Vagina (tissue), 2 donors: ENCODE results near the gene SSNA1. TPM values are rescaled to one million over a fixed set of nuclear protein-coding genes. Genes with fewer than 3 reads are reported as not detected.

Source experiments
- DNase-seq, 2 donors: peaks; one replicate each; pipeline ENCODE4 v3.0.0-alpha.2; 2017; ENCODE audit errors: extremely low spot score in 2 of 2
- H3K27ac ChIP-seq: fragments of 200-600 bp; sonication (generic); one replicate; pipeline ENCODE4 v1.5.1; 2019
- H3K27me3 ChIP-seq: fragments of 200-600 bp; sonication (generic); one replicate; pipeline ENCODE4 v1.5.1; 2019
- H3K36me3 ChIP-seq, 2 donors: fragments of 200-600 bp; sonication (generic); one replicate each; pipeline ENCODE4 v1.5.1; 2017 to 2019
- H3K4me1 ChIP-seq: fragments of 200-600 bp; sonication (generic); one replicate; pipeline ENCODE4 v1.5.1; 2019
- H3K4me3 ChIP-seq, 2 donors: fragments of 200-600 bp; sonication (generic); 1 replicate in 1 of 2; 2 replicates in 1 of 2; pipeline ENCODE4 v1.5.1; 2016 to 2019
- H3K9me3 ChIP-seq: fragments of 200-600 bp; sonication (generic); one replicate; pipeline ENCODE4 v1.5.1; 2019
- CTCF ChIP-seq, 3 experiments: fragments of 450-650 bp in 2 of 3; fragments of 200-600 bp in 1 of 3; sonication (generic) in 1 of 3; IDR thresholded peaks; one replicate each; pipeline ENCODE4 v1.5.1; 2017 to 2019; ENCODE audit warnings: antibody characterized with exemption in 3 of 3, mild to moderate bottlenecking in 2 of 3, moderate library complexity in 2 of 3
- POLR2A ChIP-seq, 2 donors: fragments of 450-650 bp; IDR thresholded peaks; one replicate each; pipeline ENCODE4 v1.6.1; 2017; ENCODE audit warnings: antibody characterized with exemption in 2 of 2, mild to moderate bottlenecking in 2 of 2, moderate library complexity in 2 of 2
- POLR2AphosphoS5 ChIP-seq, 2 donors: sonication (generic); formaldehyde crosslinking; IDR thresholded peaks; one replicate each; pipeline ENCODE4 v1.9.0; 2017; ENCODE audit warnings: antibody characterized with exemption in 2 of 2, mild to moderate bottlenecking in 2 of 2, low read depth in 1 of 2; ENCODE audit not compliant: insufficient read depth in 1 of 2
- intact Hi-C: fragments of 100-400 bp; cut with DNase I; formaldehyde crosslinking; loops from one replicate; pipeline ENCODE4 v1.15.1; 2023
- total RNA-seq: library from RNA; depleted of rRNA; stranded (reverse); fragments of >200 nt; gene quantifications from one replicate; pipeline ENCODE4 v1.2.3, GENCODE V29; 2016

Gene SSNA1
- total RNA-seq, 1 donor from 2014 or later: 49.8 TPM

- no peak for DNase-seq
- Histone ChIP-seq H3K27me3 (peaks cover 34% of the 10 kb centered on the region), H3K36me3 (no peaks in the 10 kb centered on the region), H3K27ac (no peak overlapping the region), H3K4me3 (peak overlapping the region; percentile 4 to 5), H3K9me3 (no peaks in the 10 kb centered on the region), H3K4me1 (peaks cover 30% of the 10 kb centered on the region)
- intact Hi-C loops: loop anchor here (10.0 kb wide), 1 partner anchor 253 kb away; no protein-coding TSS in a partner anchor
- TF ChIP-seq CTCF (IDR thresholded peaks at IDR 0.05) (no peak), POLR2AphosphoS5 (IDR thresholded peaks at IDR 0.05; ENCODE audit: insufficient read depth in 1 of 2, low read depth in 1 of 2) (no peak), POLR2A (IDR thresholded peaks at IDR 0.05) (no peak)
These were observed 26.7 kb upstream of the SSNA1 start for GRCh38 chr9:137161558-137162486.

GRCh38 chr9:137162505-137163364, 25.7 kb upstream of the SSNA1 start:
- H3K27ac ChIP-seq: no peak overlapping the region
- no peaks in the 10 kb centered on the region for H3K9me3 ChIP-seq
- peaks cover 42% of the 10 kb centered on the region for H3K27me3 ChIP-seq
- peak overlapping the region; percentile 4 to 24 for H3K4me3 ChIP-seq
- intact Hi-C loops: loop anchor here (10.0 kb wide), 1 partner anchor 252 kb away; no protein-coding TSS in a partner anchor
- no peak for DNase-seq
- H3K4me1 ChIP-seq: peaks cover 33% of the 10 kb centered on the region
- TF ChIP-seq POLR2AphosphoS5 (IDR thresholded peaks at IDR 0.05; ENCODE audit: insufficient read depth in 1 of 2, low read depth in 1 of 2) (no peak), POLR2A (IDR thresholded peaks at IDR 0.05) (no peak), CTCF (IDR thresholded peaks at IDR 0.05) (no peak)
- no peaks in the 10 kb centered on the region for H3K36me3 ChIP-seq

- H3K4me3 ChIP-seq: peak overlapping the region; percentile 4 to 24
- intact Hi-C loops: loop anchor here (10.0 kb wide), 1 partner anchor 251 kb away; no protein-coding TSS in a partner anchor
- H3K27ac ChIP-seq: no peak overlapping the region
- DNase-seq: no peak
- TF ChIP-seq POLR2AphosphoS5 (IDR thresholded peaks at IDR 0.05; ENCODE audit: insufficient read depth in 1 of 2, low read depth in 1 of 2) (no peak), POLR2A (IDR thresholded peaks at IDR 0.05) (no peak), CTCF (IDR thresholded peaks at IDR 0.05) (no peak)
- H3K4me1 ChIP-seq: peaks cover 39% of the 10 kb centered on the region
- no peaks in the 10 kb centered on the region for H3K9me3 ChIP-seq
- H3K27me3 ChIP-seq: peaks cover 48% of the 10 kb centered on the region
- no peaks in the 10 kb centered on the region for H3K36me3 ChIP-seq
These were observed 25.1 kb upstream of the SSNA1 start for GRCh38 chr9:137163365-137163715.

- H3K27me3 ChIP-seq: peaks cover 49% of the 10 kb centered on the region
- H3K4me3 ChIP-seq: no peak overlapping the region
- intact Hi-C loops: loop anchor here (10.0 kb wide), 1 partner anchor 251 kb away; no protein-coding TSS in a partner anchor
- no peak for TF ChIP-seq POLR2A (IDR thresholded peaks at IDR 0.05)
- TF ChIP-seq POLR2AphosphoS5 (IDR thresholded peaks at IDR 0.05; ENCODE audit: insufficient read depth in 1 of 2, low read depth in 1 of 2): no peak
- no peak for TF ChIP-seq CTCF (IDR thresholded peaks at IDR 0.05)
- H3K4me1 ChIP-seq: peaks cover 43% of the 10 kb centered on the region
- no peaks in the 10 kb centered on the region for H3K9me3 ChIP-seq
- no peak overlapping the region for H3K27ac ChIP-seq
- DNase-seq: no peak
- no peaks in the 10 kb centered on the region for H3K36me3 ChIP-seq
These were observed 24.7 kb upstream of the SSNA1 start for GRCh38 chr9:137163805-137164204.
